GM12891 (cell line): ENCODE measurements around the gene HNRNPAB.
"Not testable (repeated sequence)": the region's sequence is repeated elsewhere in the genome, so short reads cannot be mapped to it uniquely, and the experiment has no call there.

Experiments
- DNase-seq: peaks from one replicate; pipeline ENCODE4 v3.0.0; 2011; ENCODE audit warnings: low spot score; ENCODE audit not compliant: insufficient read length
- FAIRE-seq: peaks from 2 replicates; lab custom pipeline; 2011; peaks lifted over from hg19 to GRCh38; lab: Jason Lieb, UNC
- PAX5 ChIP-seq: IDR thresholded peaks from 2 replicates; pipeline ENCODE4 v1.6.1; 2011; ENCODE audit warnings: low read length, moderate library complexity, mild to moderate bottlenecking; ENCODE audit not compliant: insufficient read depth, severe bottlenecking
- POLR2A ChIP-seq: IDR thresholded peaks from 2 replicates; pipeline ENCODE4 v1.6.1; 2011; ENCODE audit warnings: low read depth, low read length, control low read depth
- POLR2AphosphoS5 ChIP-seq: IDR thresholded peaks from 2 replicates; pipeline ENCODE4 v1.6.1; 2011; ENCODE audit warnings: low read depth, low read length, control low read depth
- POU2F2 ChIP-seq: IDR thresholded peaks from 2 replicates; pipeline ENCODE4 v1.6.1; 2011; ENCODE audit warnings: low read depth, mild to moderate bottlenecking, control low read depth, low read length, moderate library complexity
- SPI1 ChIP-seq: IDR thresholded peaks from 2 replicates; pipeline ENCODE4 v1.6.1; 2011; ENCODE audit warnings: low read depth, low read length, control low read depth
- TAF1 ChIP-seq: IDR thresholded peaks from 2 replicates; pipeline ENCODE4 v1.6.1; 2011; ENCODE audit warnings: low read depth, low read length, control low read depth

Gene HNRNPAB

GRCh38 chr5:178232920-178233429 is 28.6 kb downstream of the HNRNPAB start:
- DNase-seq (no peak), FAIRE-seq (no peak)
- TF ChIP-seq POLR2A (no peak), POLR2AphosphoS5 (no peak), SPI1 (no peak), TAF1 (no peak), POU2F2 (no peak), PAX5 (no peak)

DNA sequence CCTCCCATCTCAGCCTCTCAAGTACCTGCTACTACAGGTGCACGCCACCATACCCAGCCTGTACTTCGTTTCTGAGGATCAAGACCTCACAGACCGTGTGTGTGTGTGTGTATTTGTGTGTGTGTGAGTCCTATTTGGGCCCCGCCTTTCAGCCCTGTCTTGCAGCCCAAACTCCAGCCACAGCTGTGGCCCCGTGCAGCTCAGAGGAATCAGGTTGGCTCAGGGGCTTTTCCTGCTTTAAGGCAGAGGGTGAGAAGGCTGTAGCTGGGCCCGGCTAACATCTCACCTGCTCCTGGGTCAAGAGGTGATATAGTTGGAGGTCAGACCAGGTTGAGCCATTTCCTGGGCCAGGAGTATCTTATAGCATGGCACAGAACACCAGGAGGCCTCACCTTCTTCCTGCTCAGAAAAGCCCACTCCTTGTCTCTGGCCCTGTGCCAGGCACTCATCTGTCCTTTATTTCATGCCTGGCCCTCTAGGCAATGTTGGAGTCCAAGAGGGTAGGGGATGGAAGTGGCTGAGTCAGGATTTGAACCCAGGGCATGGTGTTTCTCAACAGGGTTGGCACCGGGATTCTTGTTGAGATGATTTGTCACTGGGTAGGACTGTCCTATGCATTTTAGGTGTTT is 29.9 kb downstream of the HNRNPAB start:
- no peak for FAIRE-seq

DNA sequence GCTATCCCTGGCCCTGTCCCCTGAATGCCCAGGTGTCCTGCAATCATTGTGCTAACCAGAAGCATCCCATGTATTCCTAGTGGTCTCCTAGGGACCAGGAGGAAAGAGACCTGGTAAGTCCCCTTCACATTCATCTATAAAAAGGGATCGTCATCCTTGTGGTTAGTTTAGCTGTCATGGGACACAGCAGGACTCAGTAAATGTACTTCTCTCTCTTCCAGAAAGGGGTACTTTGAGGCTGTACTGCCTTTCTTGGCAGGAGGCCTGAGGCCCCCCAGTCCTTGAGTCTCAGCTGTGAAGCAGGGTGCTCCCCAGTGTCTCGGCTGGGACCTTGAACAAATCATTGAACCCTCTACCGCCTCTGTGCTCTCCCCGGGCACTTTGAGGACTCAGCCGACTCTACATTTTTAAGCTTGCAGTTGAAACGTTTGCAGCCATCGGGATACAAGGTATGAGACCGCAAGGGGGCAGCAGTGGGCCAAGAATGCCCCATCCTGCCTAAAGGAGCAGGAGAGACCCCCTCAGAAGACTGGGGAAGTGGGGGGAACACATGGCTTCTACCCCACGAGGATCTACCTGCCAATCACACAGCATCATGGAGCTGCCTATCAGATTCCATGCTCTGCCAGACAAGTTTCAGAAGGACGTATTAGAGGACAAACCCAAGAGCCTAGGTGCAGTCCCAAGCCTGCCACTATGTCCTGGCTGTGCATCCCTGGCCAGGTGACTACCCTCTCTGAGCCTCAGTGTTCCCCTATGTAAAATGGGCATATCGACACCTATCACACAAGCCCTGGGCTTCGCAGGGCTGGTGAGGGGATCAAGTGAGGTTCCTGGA is 30.6 kb downstream of the HNRNPAB start:
- TF ChIP-seq POLR2A (no peak), POLR2AphosphoS5 (no peak), PAX5 (no peak), SPI1 (no peak), TAF1 (no peak), POU2F2 (no peak)
- DNase-seq (no peak), FAIRE-seq (peak; percentile 82)

More for the DNA sequence above, 29.9 kb downstream of the HNRNPAB start:
- TF ChIP-seq TAF1, result no peak
- no peak for TF ChIP-seq SPI1
- no peak for TF ChIP-seq POU2F2
- no peak for TF ChIP-seq POLR2AphosphoS5
- no peak for TF ChIP-seq POLR2A
- TF ChIP-seq PAX5, result no peak
- no peak for DNase-seq

DNA sequence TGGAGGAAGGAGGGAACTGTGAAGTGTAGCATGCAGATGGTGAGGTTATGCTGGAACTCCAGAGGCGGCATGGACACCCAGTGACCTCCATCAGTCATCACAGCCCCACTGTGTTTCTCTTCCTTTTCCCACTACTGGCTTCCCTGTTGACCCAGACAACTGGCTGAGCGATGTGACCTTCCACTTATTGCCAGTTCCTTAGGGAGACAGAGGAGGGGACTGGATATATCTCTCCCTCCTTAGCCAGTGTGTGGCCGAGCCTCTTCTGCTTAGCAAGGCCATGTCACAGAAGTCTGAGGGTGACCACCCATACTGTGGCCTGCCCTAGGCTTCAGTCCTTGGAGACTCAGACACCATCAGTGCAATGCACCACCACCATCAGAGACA is 31.2 kb downstream of the HNRNPAB start:
- DNase-seq, result no peak
- TF ChIP-seq POU2F2 (no peak), TAF1 (no peak), POLR2AphosphoS5 (no peak), PAX5 (no peak), POLR2A (no peak), SPI1 (no peak)
- no peak for FAIRE-seq

DNA sequence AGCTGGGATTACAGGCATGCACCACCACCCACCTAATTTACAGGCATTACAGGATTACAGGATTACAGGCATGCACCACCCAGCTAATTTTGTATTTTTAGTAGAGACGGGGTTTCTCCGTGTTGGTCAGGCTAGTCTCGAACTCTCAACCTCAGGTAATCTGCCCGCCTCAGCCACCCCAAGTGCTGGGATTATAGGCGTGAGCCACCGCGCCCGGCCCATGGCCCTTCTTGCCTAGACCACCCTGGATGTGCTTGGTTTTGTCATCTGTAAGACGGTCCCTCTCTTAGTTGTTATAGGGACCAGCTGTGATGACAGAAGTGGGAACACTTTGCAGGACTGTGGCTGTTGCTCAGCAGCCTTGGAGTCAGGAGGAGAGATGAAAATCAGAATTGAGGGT is 31.8 kb downstream of the HNRNPAB start:
- FAIRE-seq, result no peak
- DNase-seq, result no peak
- TF ChIP-seq POU2F2 (no peak), TAF1 (no peak), SPI1 (no peak), PAX5 (no peak), POLR2AphosphoS5 (no peak), POLR2A (no peak)

- DNase-seq, result no peak
- TF ChIP-seq POU2F2 (no peak), POLR2AphosphoS5 (no peak), TAF1 (no peak), PAX5 (no peak), SPI1 (no peak), POLR2A (no peak)
- FAIRE-seq, result peak; percentile 51
Observed at GRCh38 chr5:178236679-178237078, 32.3 kb downstream of the HNRNPAB start.

- no peak for DNase-seq
- TF ChIP-seq POU2F2 (no peak), SPI1 (no peak), TAF1 (no peak), POLR2A (no peak), PAX5 (no peak), POLR2AphosphoS5 (no peak)
- no peak for FAIRE-seq
Observed at GRCh38 chr5:178237431-178238312, 33.3 kb downstream of the HNRNPAB start.

- DNase-seq (no peak), FAIRE-seq (no peak)
- TF ChIP-seq POU2F2 (no peak), POLR2AphosphoS5 (no peak)
Observed at GRCh38 chr5:178238313-178238635, 33.9 kb downstream of the HNRNPAB start.

DNA sequence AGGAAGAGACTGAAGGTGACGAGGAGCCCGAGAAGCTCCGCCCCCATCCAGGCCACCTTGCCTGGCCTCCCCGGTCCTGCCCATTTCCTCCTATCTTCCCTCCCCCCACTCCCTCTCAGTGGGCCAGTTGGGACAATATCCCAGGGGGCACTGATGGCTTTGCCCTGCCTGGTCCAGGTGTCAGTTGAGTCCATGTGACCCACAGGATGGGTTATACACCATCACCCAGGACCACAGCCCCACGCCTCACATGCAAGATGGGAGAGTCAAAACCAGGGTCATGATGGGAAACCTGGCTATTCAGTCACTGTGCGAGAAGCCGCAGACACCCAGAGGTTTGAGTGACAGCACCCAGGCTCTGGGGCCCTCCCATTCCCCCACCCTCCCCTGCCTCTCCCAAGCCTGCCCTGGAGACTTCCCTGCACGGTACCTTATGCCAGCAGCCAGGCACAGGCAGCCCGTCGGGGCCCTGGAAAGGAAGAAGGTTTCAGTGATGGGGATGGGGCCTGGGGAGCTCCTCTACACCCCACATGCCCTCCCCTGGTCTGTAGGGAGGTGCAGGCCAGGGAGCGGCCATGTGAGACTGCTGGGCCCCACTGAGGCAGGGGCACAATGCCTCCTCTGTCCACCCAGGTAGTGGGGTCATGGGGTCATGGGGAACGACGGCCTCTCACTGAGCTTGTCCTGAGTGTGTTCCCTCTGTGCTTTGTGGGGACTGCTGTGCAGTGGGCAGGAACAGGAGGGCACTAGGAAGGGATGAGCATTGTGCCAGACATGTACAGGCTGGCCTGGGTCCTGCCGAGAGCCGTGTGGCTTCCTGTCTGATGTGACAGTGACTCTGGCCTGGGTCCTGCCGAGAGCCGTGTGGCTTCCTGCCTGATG is 34.6 kb downstream of the HNRNPAB start:
- FAIRE-seq, result peak; percentile 70
- DNase-seq, result no peak
- TF ChIP-seq TAF1 (no peak), PAX5 (no peak), SPI1 (no peak), POLR2AphosphoS5 (no peak), POU2F2 (no peak), POLR2A (no peak)

GRCh38 chr5:178239626-178240301 is 35.4 kb downstream of the HNRNPAB start:
- peak; percentile 98 for FAIRE-seq
- DNase-seq, result not testable (repeated sequence)
